Retinal pigment epithelial cell (primary cell): Measurements from ENCODE around the gene PLEKHH3.
"Not testable (repeated sequence)": the region's sequence is repeated elsewhere in the genome, so short reads cannot be mapped to it uniquely, and the experiment has no call there.

ENCODE experiments used
- DNase-seq: peaks from one replicate; pipeline ENCODE4 v3.0.0-alpha.2; 2010; ENCODE audit warnings: low read depth
- H3K4me3 ChIP-seq: 2 replicates; pipeline ENCODE4 v1.5.1; 2011; ENCODE audit warnings: mild to moderate bottlenecking, low read length, control low read depth, moderate library complexity
- CTCF ChIP-seq: conservative IDR thresholded peaks from 2 replicates; pipeline ENCODE4 v1.5.1; 2011; ENCODE audit warnings: low read depth, low read length, control low read depth, inconsistent platforms

PLEKHH3 gene

GRCh38 chr17:42669977-42670788, 6.6 kb downstream of the PLEKHH3 start:
- DNase-seq, result no peak
- no peak for TF ChIP-seq CTCF
- H3K4me3 ChIP-seq, result peak overlapping the region; percentile 6

GRCh38 chr17:42669705-42669976, 7.2 kb downstream of the PLEKHH3 start:
- no peak for TF ChIP-seq CTCF
- H3K4me3 ChIP-seq, result no peak overlapping the region
- DNase-seq, result no peak

GRCh38 chr17:42667088-42667951, 9.5 kb downstream of the PLEKHH3 start:
- H3K4me3 ChIP-seq, result no peak overlapping the region
- DNase-seq, result peak; percentile 61
- no peak for TF ChIP-seq CTCF

- not testable (repeated sequence) for H3K4me3 ChIP-seq, DNase-seq
Measured at GRCh38 chr17:42666126-42666525, 10.7 kb downstream of the PLEKHH3 start.

GRCh38 chr17:42665581-42666001, 11.2 kb downstream of the PLEKHH3 start:
- DNase-seq, result no peak
- TF ChIP-seq CTCF, result no peak
- H3K4me3 ChIP-seq, result no peak overlapping the region

- no peak for DNase-seq
- no peak overlapping the region for H3K4me3 ChIP-seq
- no peak for TF ChIP-seq CTCF
Measured at GRCh38 chr17:42660692-42661345, 16.0 kb downstream of the PLEKHH3 start.

GRCh38 chr17:42659932-42660274, 16.9 kb downstream of the PLEKHH3 start:
- not testable (repeated sequence) for DNase-seq
- H3K4me3 ChIP-seq, result peak overlapping the region; percentile 57
